ENCODE data around the gene COL27A1.

- TF ChIP-seq CTCF (conservative IDR thresholded peaks at IDR 0.05; ENCODE audit: low read length) = no peak
- no peak for TF ChIP-seq EZH2phosphoT487 (IDR thresholded peaks at IDR 0.05; ENCODE audit: borderline replicate concordance, low read depth, low read length)
Measured at GRCh38 chr9:114261987-114262386, 106.7 kb downstream of the COL27A1 start.
